Measurements from ENCODE around the gene CIDEB. TPM values are rescaled to one million over a fixed set of nuclear protein-coding genes. Genes with fewer than 3 reads are reported as not detected.
A peak's percentile ranks its signal among the peaks of the same experiment; 100 is the strongest.

The CIDEB gene
- total and polyA plus RNA-seq, 10 of the 15 experiments (the other 5 are each of a cell fraction or from before 2014, with no cell fraction given), result 0.34 to 6.3 (median 3.2) TPM

DNA sequence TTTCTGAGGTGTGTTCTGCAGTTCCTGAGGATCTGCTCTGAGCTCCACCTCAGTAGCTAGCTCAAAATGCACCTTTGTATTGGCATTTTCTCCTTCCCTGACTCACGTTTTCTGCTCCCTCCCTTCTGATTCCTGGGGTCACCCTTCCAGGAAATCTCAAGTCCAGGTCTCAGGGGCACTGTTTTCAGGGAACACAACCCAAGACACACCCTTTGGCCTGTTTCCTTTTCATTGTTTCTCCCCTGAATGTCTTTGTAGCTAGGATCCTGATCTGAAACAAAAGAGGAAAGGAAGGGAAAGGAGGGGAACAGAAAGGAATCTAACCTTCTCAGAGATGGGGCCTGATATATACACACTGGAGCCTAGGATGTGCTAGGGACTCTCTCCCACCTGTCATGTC, 39.4 kb upstream of the CIDEB start (continued):
- TF ChIP-seq, protein P1, sequence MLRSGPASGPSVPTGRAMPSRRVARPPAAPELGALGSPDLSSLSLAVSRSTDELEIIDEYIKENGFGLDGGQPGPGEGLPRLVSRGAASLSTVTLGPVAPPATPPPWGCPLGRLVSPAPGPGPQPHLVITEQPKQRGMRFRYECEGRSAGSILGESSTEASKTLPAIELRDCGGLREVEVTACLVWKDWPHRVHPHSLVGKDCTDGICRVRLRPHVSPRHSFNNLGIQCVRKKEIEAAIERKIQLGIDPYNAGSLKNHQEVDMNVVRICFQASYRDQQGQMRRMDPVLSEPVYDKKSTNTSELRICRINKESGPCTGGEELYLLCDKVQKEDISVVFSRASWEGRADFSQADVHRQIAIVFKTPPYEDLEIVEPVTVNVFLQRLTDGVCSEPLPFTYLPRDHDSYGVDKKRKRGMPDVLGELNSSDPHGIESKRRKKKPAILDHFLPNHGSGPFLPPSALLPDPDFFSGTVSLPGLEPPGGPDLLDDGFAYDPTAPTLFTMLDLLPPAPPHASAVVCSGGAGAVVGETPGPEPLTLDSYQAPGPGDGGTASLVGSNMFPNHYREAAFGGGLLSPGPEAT (IDR thresholded peaks at IDR 0.05; ENCODE audit: low read depth), result no peak
- TF ChIP-seq ZNF207 (IDR thresholded peaks at IDR 0.05; ENCODE audit: borderline replicate concordance), result no peak

DNA sequence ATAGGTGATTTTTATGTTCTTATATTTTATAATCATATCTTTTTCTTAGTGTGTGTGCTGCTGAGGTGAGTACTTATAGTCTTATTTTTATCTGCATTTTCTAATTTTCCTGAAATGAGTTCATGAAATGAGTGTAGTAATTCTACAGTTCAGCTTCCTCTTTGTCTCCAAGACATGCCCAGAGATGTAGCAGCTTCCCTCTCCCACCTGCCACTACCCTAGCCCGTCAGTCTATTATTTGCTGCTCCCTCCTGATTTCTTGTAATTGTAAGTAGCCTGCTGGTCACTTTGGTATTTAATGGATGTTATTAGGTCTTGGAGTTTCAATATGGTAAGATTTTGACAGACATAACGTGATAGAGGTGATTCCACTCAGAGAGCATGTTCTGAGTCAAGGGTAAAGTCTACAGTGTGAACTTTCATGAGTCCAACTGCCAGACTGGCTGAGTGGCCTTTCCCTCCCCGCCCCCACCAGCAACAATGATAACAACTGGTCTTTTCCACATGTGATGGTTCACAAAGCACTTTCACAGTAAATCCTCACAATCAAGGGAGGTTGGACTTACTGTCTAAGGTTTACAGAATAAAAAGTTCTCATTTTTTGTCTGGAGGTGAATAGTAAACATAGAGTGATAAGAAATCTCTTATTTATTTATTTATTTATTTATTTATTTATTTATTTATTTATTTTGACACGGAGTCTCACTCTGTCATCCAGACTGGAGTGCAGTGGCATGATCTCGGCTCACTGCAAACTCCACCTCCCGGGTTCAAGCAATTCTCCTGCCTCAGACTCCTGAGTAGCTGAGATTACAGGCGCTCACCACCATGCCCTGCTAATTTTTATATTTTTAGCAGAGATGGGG, 36.3 kb upstream of the CIDEB start:
- in situ Hi-C loops (cut with MboI) (no loop called here), intact Hi-C loops (cut with micrococcal nuclease; ENCODE audit: unreplicated experiment) (no loop called here)
- ChIA-PET POLR2A (no interaction called here), CTCF (interaction anchor here (1.0 to 4.5 kb wide), 7 partner anchors 10 to 88 kb away, joined by 3 to 39 read pairs (median 4); partner anchors contain the start of genes CBLN3 and KHNYN), RAD21 (ENCODE audit: unreplicated experiment) (interaction anchor here (0.9 to 1.7 kb wide), 5 partner anchors 11 to 98 kb away, joined by 3 to 4 read pairs (median 3); no protein-coding TSS in a partner anchor), SMC1A (ENCODE audit: uncharacterized antibody, unreplicated experiment) (interaction anchor here (1.9 kb wide), 1 partner anchor 88 kb away, joined by 5 read pairs; no protein-coding TSS in a partner anchor)
- no peak overlapping the region for H3K4me2 ChIP-seq (ENCODE audit: control insufficient read depth, insufficient read depth)
- H3K36me3 ChIP-seq (ENCODE audit: control insufficient read depth in 2 of 2, insufficient read depth in 2 of 2, low read length in 1 of 2), result no peaks in the 10 kb centered on the region
- no peak overlapping the region for H3K27ac ChIP-seq (ENCODE audit: control insufficient read depth, insufficient read depth)
- H3K4me3 ChIP-seq, result no peak overlapping the region
- no peak for DNase-seq (ENCODE audit: low read depth, low spot score)
- TF ChIP-seq, protein P2, sequence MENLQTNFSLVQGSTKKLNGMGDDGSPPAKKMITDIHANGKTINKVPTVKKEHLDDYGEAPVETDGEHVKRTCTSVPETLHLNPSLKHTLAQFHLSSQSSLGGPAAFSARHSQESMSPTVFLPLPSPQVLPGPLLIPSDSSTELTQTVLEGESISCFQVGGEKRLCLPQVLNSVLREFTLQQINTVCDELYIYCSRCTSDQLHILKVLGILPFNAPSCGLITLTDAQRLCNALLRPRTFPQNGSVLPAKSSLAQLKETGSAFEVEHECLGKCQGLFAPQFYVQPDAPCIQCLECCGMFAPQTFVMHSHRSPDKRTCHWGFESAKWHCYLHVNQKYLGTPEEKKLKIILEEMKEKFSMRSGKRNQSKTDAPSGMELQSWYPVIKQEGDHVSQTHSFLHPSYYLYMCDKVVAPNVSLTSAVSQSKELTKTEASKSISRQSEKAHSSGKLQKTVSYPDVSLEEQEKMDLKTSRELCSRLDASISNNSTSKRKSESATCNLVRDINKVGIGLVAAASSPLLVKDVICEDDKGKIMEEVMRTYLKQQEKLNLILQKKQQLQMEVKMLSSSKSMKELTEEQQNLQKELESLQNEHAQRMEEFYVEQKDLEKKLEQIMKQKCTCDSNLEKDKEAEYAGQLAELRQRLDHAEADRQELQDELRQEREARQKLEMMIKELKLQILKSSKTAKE (IDR thresholded peaks at IDR 0.05; ENCODE audit: low read depth, poor library complexity, severe bottlenecking), result peak; percentile 41
- TF ChIP-seq, protein P3, sequence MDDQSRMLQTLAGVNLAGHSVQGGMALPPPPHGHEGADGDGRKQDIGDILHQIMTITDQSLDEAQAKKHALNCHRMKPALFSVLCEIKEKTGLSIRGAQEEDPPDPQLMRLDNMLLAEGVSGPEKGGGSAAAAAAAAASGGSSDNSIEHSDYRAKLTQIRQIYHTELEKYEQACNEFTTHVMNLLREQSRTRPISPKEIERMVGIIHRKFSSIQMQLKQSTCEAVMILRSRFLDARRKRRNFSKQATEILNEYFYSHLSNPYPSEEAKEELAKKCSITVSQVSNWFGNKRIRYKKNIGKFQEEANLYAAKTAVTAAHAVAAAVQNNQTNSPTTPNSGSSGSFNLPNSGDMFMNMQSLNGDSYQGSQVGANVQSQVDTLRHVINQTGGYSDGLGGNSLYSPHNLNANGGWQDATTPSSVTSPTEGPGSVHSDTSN (IDR thresholded peaks at IDR 0.05; ENCODE audit: insufficient replicate concordance, low read depth, low read length), result no peak
- TF ChIP-seq SMAD1 (IDR thresholded peaks at IDR 0.05; ENCODE audit: low read depth, partially characterized antibody) (no peak), SREBF2 (IDR thresholded peaks at IDR 0.05; ENCODE audit: low read length) (no peak), SIX5 (IDR thresholded peaks at IDR 0.05; ENCODE audit: low read depth, low read length, severe bottlenecking) (no peak)
- ATAC-seq, result no peak
- H3K9ac ChIP-seq (ENCODE audit: control insufficient read depth, insufficient read depth, low read length), result no peak overlapping the region
- no TSS peak for BruUV-seq (replicated peaks)
- H4K20me1 ChIP-seq (ENCODE audit: control insufficient read depth, insufficient read depth), result no peaks in the 10 kb centered on the region
- H3K4me1 ChIP-seq (ENCODE audit: control insufficient read depth, insufficient read depth, low read length), result peaks cover 2% of the 10 kb centered on the region; the same call in 1 of the 2 replicates
- no peaks in the 10 kb centered on the region; a peak in 1 of 4 replicates for H3K27me3 ChIP-seq (replicated peaks in 1 of 2; ENCODE audit: control insufficient read depth in 2 of 2, insufficient read depth in 2 of 2, low read length in 1 of 2)
- no peaks in the 10 kb centered on the region for H3K79me2 ChIP-seq (ENCODE audit: control insufficient read depth, insufficient read depth, low read length)
- 40% methylated on average over 7 of the region's 7 CpGs for WGBS (ENCODE audit: insufficient coverage, insufficient replicate concordance, low lambda C conversion rate, missing lambda C conversion rate)
- no peaks in the 10 kb centered on the region for H3K9me3 ChIP-seq (replicated peaks; ENCODE audit: control insufficient read depth, insufficient read depth, low read length)
- no peak for FAIRE-seq
- H2AFZ ChIP-seq (ENCODE audit: control insufficient read depth, low read depth, low read length), result no peak overlapping the region
